H9 (cell line): ENCODE results near the gene H19. TPM values are rescaled to one million over a fixed set of nuclear protein-coding genes. Genes with fewer than 3 reads are reported as not detected.

Experiments used
- DNase-seq: peaks from one replicate; pipeline ENCODE4 v3.0.0-alpha.2; 2017
- H2AFZ ChIP-seq: one replicate; pipeline ENCODE4 v1.6.1; 2013; ENCODE audit warnings: mild to moderate bottlenecking, low read length, control low read depth, moderate library complexity
- H2AK5ac ChIP-seq: 2 replicates; pipeline ENCODE4 v1.6.1; 2013; ENCODE audit warnings: low read length, control low read depth, mixed read lengths; ENCODE audit not compliant: insufficient read length
- H2BK120ac ChIP-seq: one replicate; pipeline ENCODE4 v1.6.1; 2013; ENCODE audit warnings: low read depth, mild to moderate bottlenecking, low read length, control low read depth, inconsistent platforms; ENCODE audit not compliant: poor library complexity, severe bottlenecking
- H2BK12ac ChIP-seq: 2 replicates; pipeline ENCODE4 v1.6.1; 2013; ENCODE audit warnings: low read length, control low read depth, mixed read lengths, low read depth; ENCODE audit not compliant: insufficient read length
- H2BK15ac ChIP-seq: 2 replicates; pipeline ENCODE4 v1.6.1; 2013; ENCODE audit warnings: low read depth, low read length, control low read depth
- H2BK20ac ChIP-seq: one replicate; pipeline ENCODE4 v1.6.1; 2013; ENCODE audit warnings: low read depth, mild to moderate bottlenecking, low read length, control low read depth, inconsistent platforms; ENCODE audit not compliant: poor library complexity, severe bottlenecking
- H2BK5ac ChIP-seq: 2 replicates; pipeline ENCODE4 v1.6.1; 2013; ENCODE audit warnings: low read length, control low read depth, mixed read lengths; ENCODE audit not compliant: insufficient read length
- H3K14ac ChIP-seq: 2 replicates; pipeline ENCODE4 v1.6.1; 2013; ENCODE audit warnings: low read length, control low read depth; ENCODE audit not compliant: insufficient read depth
- H3K18ac ChIP-seq: 2 replicates; pipeline ENCODE4 v1.6.1; 2013; ENCODE audit warnings: low read depth, mild to moderate bottlenecking, mixed read lengths, low read length, control low read depth; ENCODE audit not compliant: insufficient read length
- H3K23ac ChIP-seq: 2 replicates; pipeline ENCODE4 v1.6.1; 2013; ENCODE audit warnings: low read length, control low read depth, mixed read lengths, low read depth; ENCODE audit not compliant: insufficient read length
- H3K23me2 ChIP-seq: 2 replicates; pipeline ENCODE4 v1.6.1; 2013; ENCODE audit warnings: low read depth, mild to moderate bottlenecking, mixed read lengths, low read length, control low read depth; ENCODE audit not compliant: insufficient read length, poor library complexity, severe bottlenecking
- H3K27ac ChIP-seq: 2 replicates; pipeline ENCODE4 v1.5.1; 2013; ENCODE audit warnings: low read length, control low read depth, mixed read lengths, low read depth; ENCODE audit not compliant: insufficient read length
- H3K27me3 ChIP-seq: 2 replicates; pipeline ENCODE4 v1.6.1; 2013; ENCODE audit warnings: low read length, control low read depth, inconsistent platforms; ENCODE audit not compliant: insufficient read depth
- H3K4ac ChIP-seq: 2 replicates; pipeline ENCODE4 v1.6.1; 2013; ENCODE audit warnings: low read depth, mild to moderate bottlenecking, control low read depth, inconsistent platforms, low read length, moderate library complexity
- H3K4me1 ChIP-seq: 2 replicates; pipeline ENCODE4 v1.6.1; 2013; ENCODE audit warnings: low read length, control low read depth, inconsistent platforms; ENCODE audit not compliant: insufficient read depth
- H3K4me2 ChIP-seq: 2 replicates; pipeline ENCODE4 v1.6.1; 2013; ENCODE audit warnings: low read length, control low read depth, mixed read lengths; ENCODE audit not compliant: insufficient read length, insufficient read depth
- H3K56ac ChIP-seq: 2 replicates; pipeline ENCODE4 v1.6.1; 2013; ENCODE audit warnings: low read depth, mild to moderate bottlenecking, mixed read lengths, low read length, control low read depth; ENCODE audit not compliant: insufficient read length
- H3K79me1 ChIP-seq: 2 replicates; pipeline ENCODE4 v1.6.1; 2013; ENCODE audit warnings: low read depth, mild to moderate bottlenecking, moderate library complexity, low read length, control low read depth, inconsistent platforms; ENCODE audit not compliant: insufficient read depth, poor library complexity, severe bottlenecking
- H3K79me2 ChIP-seq: 2 replicates; pipeline ENCODE4 v1.6.1; 2013; ENCODE audit warnings: low read length, control low read depth, inconsistent platforms; ENCODE audit not compliant: insufficient read depth
- H3K9ac ChIP-seq: 2 replicates; pipeline ENCODE4 v1.6.1; 2013; ENCODE audit warnings: low read length, control low read depth, mixed read lengths; ENCODE audit not compliant: insufficient read length; ENCODE audit errors: extremely low read depth
- H3K9me3 ChIP-seq: one replicate; pipeline ENCODE4 v1.6.1; 2013; ENCODE audit warnings: low read depth, low read length, inconsistent platforms; ENCODE audit not compliant: control insufficient read depth
- H3T11ph ChIP-seq: one replicate; pipeline ENCODE4 v1.6.1; 2013; ENCODE audit warnings: mild to moderate bottlenecking, low read length, control low read depth, inconsistent platforms
- H4K20me1 ChIP-seq: one replicate; pipeline ENCODE4 v1.6.1; 2013; ENCODE audit not compliant: control insufficient read depth, insufficient read length, insufficient read depth
- H4K5ac ChIP-seq: 2 replicates; pipeline ENCODE4 v1.6.1; 2013; ENCODE audit warnings: low read depth, mild to moderate bottlenecking, mixed read lengths, low read length, control low read depth; ENCODE audit not compliant: insufficient read length
- H4K8ac ChIP-seq: replicated peaks from 2 replicates; pipeline ENCODE4 v1.6.1; 2013; ENCODE audit warnings: low read length, control low read depth, mixed read lengths, low read depth; ENCODE audit not compliant: insufficient read length
- H4K91ac ChIP-seq: 2 replicates; pipeline ENCODE4 v1.6.1; 2013; ENCODE audit warnings: low read depth, mild to moderate bottlenecking, moderate library complexity, mixed read lengths, low read length, control low read depth; ENCODE audit not compliant: insufficient read length
- H3K27ac Mint-ChIP-seq, 3 experiments: 2 replicates in 2 of 3; 3 replicates in 1 of 3; pipeline ENCODE4 v1.8.0; 2020 to 2021; ENCODE audit warnings: mixed read lengths in 3 of 3, mild to moderate bottlenecking in 1 of 3, moderate library complexity in 1 of 3
- H3K27me3 Mint-ChIP-seq: 2 replicates; pipeline ENCODE4 v1.8.0; 2021; ENCODE audit warnings: low read depth, mild to moderate bottlenecking, moderate library complexity, mixed read lengths
- H3K36me3 Mint-ChIP-seq, 3 experiments: 2 replicates in 2 of 3; 3 replicates in 1 of 3; pipeline ENCODE4 v1.8.0; 2020 to 2021; ENCODE audit warnings: low read depth in 3 of 3, mixed read lengths in 3 of 3; ENCODE audit not compliant: insufficient read depth in 1 of 3
- H3K4me1 Mint-ChIP-seq, 2 experiments: 2 replicates each; pipeline ENCODE4 v1.8.0; 2020; ENCODE audit warnings: mixed read lengths in 2 of 2
- H3K4me3 Mint-ChIP-seq, 2 experiments: 2 replicates in 1 of 2; 3 replicates in 1 of 2; pipeline ENCODE4 v1.8.0; 2020 to 2021; ENCODE audit warnings: mild to moderate bottlenecking in 2 of 2, mixed read lengths in 2 of 2, moderate library complexity in 1 of 2
- H3K9me3 Mint-ChIP-seq, 2 experiments: 2 replicates in 1 of 2; 3 replicates in 1 of 2; pipeline ENCODE4 v1.8.0; 2020; ENCODE audit warnings: mild to moderate bottlenecking in 2 of 2, mixed read lengths in 2 of 2, moderate library complexity in 1 of 2
- WGBS: extraction: QIAGEN DNeasy Blood & Tissue Kit; methylation state at CpG from one replicate; pipeline ENCODE4 v1.1.7; 2013; ENCODE audit warnings: missing lambda C conversion rate, low lambda C conversion rate, mixed read lengths; ENCODE audit not compliant: insufficient read length; ENCODE audit errors: extremely low coverage; 5-methylcytosine and 5-hydroxymethylcytosine counted together
- total RNA-seq: library from RNA; stranded (reverse); gene quantifications from 2 replicates; pipeline ENCODE4 v1.2.1, GENCODE V29; 2021
- TF ChIP-seq, protein P1 (sequence below): fragments of 200-600 bp; sonication (generic); conservative IDR thresholded peaks from 3 replicates; pipeline ENCODE4 v1.8.0; 2021; ENCODE audit warnings: antibody characterized with exemption, mild to moderate bottlenecking

The H19 gene
- total RNA-seq, 1 experiment from 2014 or later, result 10.7 TPM

DNA sequence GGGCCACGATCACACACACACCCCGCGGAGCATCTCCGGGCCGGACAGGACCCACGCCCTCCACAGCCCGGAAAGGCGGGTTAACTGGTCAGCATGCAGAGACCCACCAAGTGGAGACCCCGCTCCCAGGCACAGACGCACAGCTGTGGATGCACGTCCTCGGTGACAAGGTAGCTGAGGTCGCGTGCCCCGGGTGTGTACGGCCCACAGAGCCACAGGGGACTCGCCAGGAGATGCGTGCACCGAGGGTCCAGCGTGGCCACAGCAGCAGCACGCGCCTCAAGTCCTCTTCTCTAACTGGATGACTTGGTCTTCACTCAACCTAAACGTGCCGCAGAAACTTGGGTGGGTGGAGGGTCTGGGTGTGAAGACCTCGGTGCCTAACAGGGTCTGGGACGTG is 5.5 kb downstream of the H19 start:
- Histone ChIP-seq H3T11ph (no peak overlapping the region), H3K9me3 (no peaks in the 10 kb centered on the region), H2BK5ac (no peak overlapping the region), H2BK20ac (no peak overlapping the region), H2BK15ac (no peak overlapping the region), H4K8ac (no peak overlapping the region), H3K23ac (no peak overlapping the region), H4K91ac (no peak overlapping the region), H3K23me2 (no peaks in the 10 kb centered on the region), H3K79me2 (no peaks in the 10 kb centered on the region), H2AK5ac (no peak overlapping the region), H3K79me1 (no peaks in the 10 kb centered on the region), H2BK120ac (no peak overlapping the region), H3K4me2 (no peak overlapping the region), H2BK12ac (no peak overlapping the region), H4K20me1 (no peaks in the 10 kb centered on the region), H3K9ac (no peak overlapping the region), H3K56ac (no peak overlapping the region), H4K5ac (no peak overlapping the region), H2AFZ (no peak overlapping the region), H3K4me1 (no peaks in the 10 kb centered on the region), H3K27ac (no peak overlapping the region), H3K14ac (no peak overlapping the region), H3K18ac (no peak overlapping the region), H3K4ac (no peak overlapping the region), H3K27me3 (no peaks in the 10 kb centered on the region)
- TF ChIP-seq, protein P1, sequence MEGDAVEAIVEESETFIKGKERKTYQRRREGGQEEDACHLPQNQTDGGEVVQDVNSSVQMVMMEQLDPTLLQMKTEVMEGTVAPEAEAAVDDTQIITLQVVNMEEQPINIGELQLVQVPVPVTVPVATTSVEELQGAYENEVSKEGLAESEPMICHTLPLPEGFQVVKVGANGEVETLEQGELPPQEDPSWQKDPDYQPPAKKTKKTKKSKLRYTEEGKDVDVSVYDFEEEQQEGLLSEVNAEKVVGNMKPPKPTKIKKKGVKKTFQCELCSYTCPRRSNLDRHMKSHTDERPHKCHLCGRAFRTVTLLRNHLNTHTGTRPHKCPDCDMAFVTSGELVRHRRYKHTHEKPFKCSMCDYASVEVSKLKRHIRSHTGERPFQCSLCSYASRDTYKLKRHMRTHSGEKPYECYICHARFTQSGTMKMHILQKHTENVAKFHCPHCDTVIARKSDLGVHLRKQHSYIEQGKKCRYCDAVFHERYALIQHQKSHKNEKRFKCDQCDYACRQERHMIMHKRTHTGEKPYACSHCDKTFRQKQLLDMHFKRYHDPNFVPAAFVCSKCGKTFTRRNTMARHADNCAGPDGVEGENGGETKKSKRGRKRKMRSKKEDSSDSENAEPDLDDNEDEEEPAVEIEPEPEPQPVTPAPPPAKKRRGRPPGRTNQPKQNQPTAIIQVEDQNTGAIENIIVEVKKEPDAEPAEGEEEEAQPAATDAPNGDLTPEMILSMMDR, result no peak
- WGBS, result no CpG with 5 or more reads among the region's 26 CpGs
- Mint-ChIP-seq H3K36me3 (no peaks in the 10 kb centered on the region), H3K4me3 (no peak overlapping the region), H3K27me3 (no peaks in the 10 kb centered on the region), H3K4me1 (no peaks in the 10 kb centered on the region; a peak in 1 of 4 replicates), H3K9me3 (no peaks in the 10 kb centered on the region), H3K27ac (no peak overlapping the region)
- no peak for DNase-seq
